ENCODE data around the gene NALCN.

GRCh38 chr13:101346161-101346560 lies 70.1 kb downstream of the NALCN start:
- TF ChIP-seq CTCF (tag by site-specific recombination; IDR thresholded peaks at IDR 0.05) (no peak), PRDM10 (tag by site-specific recombination; IDR thresholded peaks at IDR 0.05) (no peak), ZNF362 (tag by site-specific recombination; IDR thresholded peaks at IDR 0.05) (no peak), ZNF18 (tag by site-specific recombination; IDR thresholded peaks at IDR 0.05) (no peak), ZNF24 (tag by site-specific recombination; IDR thresholded peaks at IDR 0.05) (no peak), ZSCAN18 (tag by site-specific recombination; IDR thresholded peaks at IDR 0.05) (no peak), ZNF416 (tag by site-specific recombination; IDR thresholded peaks at IDR 0.05) (no peak), ZBTB26 (tag by site-specific recombination; optimal IDR thresholded peaks at IDR 0.05) (no peak), KLF16 (tag by site-specific recombination; IDR thresholded peaks at IDR 0.05) (no peak)

Measured in HEK293 (cell line).